GM12801 (cell line): ENCODE results near the gene CILP.

Experiments used
- CTCF ChIP-seq: IDR thresholded peaks from one replicate; pipeline ENCODE4 v1.5.1; 2011; ENCODE audit warnings: control low read depth; ENCODE audit not compliant: insufficient read length; ENCODE audit errors: extremely low read depth

The CILP gene

GRCh38 chr15:65172531-65172930 lies 38.7 kb downstream of the CILP start:
- no peak for TF ChIP-seq CTCF

GRCh38 chr15:65171428-65171827 lies 39.8 kb downstream of the CILP start:
- TF ChIP-seq CTCF: no peak

DNA sequence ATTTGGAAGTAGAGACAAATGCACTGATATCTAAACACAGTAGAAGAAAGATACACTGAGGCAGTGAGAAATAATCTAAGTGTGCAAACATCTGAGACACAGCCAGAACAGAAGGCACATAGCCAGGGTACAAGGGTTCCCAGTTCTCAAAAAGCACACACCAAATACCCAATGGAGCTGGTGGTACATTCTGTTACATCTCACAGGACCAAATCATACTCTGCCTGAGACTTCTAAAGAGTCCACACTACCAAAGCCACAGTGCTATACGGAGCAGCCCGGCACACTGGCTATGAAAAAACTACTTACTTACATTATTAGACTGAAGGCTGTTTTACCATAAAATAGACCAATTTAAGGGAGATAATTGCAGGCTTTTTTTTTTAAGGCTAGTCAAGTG lies 45.4 kb downstream of the CILP start:
- no peak for TF ChIP-seq CTCF

DNA sequence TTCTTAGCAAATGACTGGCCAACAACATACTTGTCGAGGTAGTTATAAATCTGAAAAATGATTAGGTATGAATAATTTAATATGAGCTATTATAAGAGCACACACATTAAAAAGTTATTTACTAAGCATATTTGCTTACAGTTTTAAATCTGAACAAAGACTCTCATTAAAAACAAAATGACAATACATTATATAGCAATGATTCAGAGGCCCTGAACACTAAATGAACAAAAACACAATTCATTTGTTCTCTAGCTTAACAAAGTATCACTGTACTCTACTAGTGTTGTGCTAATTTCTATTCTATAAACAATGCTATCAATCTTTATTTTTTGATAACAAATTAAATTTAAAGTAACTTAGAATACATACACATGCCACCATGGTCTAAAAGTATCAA lies 47.1 kb downstream of the CILP start:
- TF ChIP-seq CTCF: no peak

- TF ChIP-seq CTCF: no peak
Measured at GRCh38 chr15:65163041-65163440, 48.2 kb downstream of the CILP start.

DNA sequence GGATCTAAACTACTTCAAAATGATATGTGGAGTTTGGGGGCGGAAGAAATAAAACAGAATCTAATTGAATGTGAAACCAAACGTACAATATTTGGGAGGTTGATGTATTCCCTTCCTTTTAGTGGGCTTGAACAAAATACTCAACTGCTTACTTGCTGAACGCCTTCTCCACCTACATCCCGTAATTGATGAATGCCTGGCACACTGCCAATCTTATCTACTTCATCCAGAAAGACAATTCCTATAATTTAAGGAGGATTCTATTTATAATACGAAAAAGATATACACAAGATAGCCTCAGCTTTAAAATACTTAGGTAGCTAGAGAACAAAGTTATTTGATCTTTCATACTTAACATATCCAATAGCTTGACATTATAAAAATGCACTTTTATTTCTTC lies 54.6 kb downstream of the CILP start:
- no peak for TF ChIP-seq CTCF

DNA sequence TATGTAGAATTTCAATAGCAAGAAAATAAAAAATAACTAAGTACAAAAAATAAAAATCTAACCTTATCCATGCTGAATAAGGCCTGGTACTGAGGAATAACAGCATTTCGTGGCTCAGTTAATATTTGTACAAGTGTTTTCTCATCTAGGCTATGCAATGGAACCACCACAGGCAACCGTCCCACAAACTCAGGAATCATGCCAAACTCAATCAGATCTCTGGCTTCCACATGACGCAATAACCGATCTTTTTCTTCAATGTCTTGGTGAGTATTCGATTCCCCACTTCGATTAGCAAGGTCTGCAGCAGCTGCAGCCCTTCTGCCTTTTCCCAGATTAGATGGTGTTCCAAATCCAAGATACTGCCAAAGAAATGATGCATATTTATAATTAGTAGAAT lies 56.6 kb downstream of the CILP start:
- no peak for TF ChIP-seq CTCF

- no peak for TF ChIP-seq CTCF
Measured at GRCh38 chr15:65147902-65148301, 63.4 kb downstream of the CILP start.
